Fibroblast of skin of back (primary cell): Measurements from ENCODE around the gene GOT2. TPM values are rescaled to one million over a fixed set of nuclear protein-coding genes. Genes with fewer than 3 reads are reported as not detected.
A peak's percentile ranks its signal among the peaks of the same experiment; 100 is the strongest.
"Not testable (repeated sequence)": the region's sequence is repeated elsewhere in the genome, so short reads cannot be mapped to it uniquely, and the experiment has no call there.

ENCODE experiments used
- DNase-seq: peaks from one replicate; pipeline ENCODE4 v3.0.0-alpha.2; 2013
- polyA plus RNA-seq, 2 experiments: library from polyadenylated mRNA; unstranded; fragments of 120-200 nt; gene quantifications; one replicate each; pipeline ENCODE4 v1.2.1, GENCODE V29; 2013; ENCODE audit not compliant: insufficient read length in 2 of 2

The GOT2 gene
- polyA plus RNA-seq (2013, experiment 1 of 2; ENCODE audit: insufficient read length) = 79.9 TPM
- 51.1 TPM for polyA plus RNA-seq (2013, experiment 2 of 2; ENCODE audit: insufficient read length)

- DNase-seq = peak; percentile 83
Observed at GRCh38 chr16:58733671-58734458, at the start of gene GOT2. TSS of gene GOT2 (minus strand) at chr16:58734316. CDS start at chr16:58734228, 88 bp downstream.

DNA sequence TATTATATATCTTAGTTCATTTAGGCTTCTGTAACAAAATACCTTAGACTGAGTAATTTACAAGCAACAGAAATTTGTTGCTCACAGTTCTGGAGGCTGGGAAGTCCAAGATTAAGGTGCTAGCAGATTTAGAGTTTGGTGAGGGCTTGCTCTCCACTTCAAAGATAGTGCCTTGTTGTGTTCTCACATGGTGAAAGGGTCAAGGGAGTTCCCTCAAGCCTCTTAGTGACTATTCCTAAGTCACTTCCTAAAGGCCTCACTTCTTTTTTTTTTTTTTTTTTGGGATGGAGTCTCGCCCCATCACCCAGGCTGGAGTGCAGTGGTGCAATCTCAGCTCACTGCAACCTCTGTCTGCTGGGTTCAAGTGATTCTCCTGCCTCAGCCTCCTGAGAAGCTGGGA, 45.2 kb upstream of the GOT2 start:
- not testable (repeated sequence) for DNase-seq

- no peak for DNase-seq
Observed at GRCh38 chr16:58773870-58774269, 39.8 kb upstream of the GOT2 start.

GRCh38 chr16:58768145-58768544, 34.0 kb upstream of the GOT2 start:
- DNase-seq = no peak

DNA sequence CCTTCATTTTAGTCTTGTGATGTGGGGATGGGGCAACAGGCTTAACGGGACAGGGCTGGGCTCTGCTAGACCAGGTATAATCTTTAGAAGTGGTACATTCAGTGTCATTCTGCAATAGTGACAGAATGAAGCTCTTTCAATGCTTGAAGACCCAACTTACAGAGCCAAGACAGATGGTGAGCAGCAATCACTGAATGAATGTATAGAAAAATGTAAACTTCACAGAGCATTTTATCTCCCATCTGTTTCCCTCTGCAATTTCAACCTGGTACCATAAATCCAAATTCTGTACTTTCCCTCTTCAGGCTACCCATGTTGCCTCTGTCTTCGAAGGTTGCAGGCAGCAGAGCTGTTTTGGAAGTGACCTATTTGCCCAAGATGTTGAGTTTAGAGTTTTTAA, 33.5 kb upstream of the GOT2 start:
- no peak for DNase-seq

- no peak for DNase-seq
Observed at GRCh38 chr16:58756650-58757332, 22.7 kb upstream of the GOT2 start.

- peak; percentile 61 for DNase-seq
Observed at GRCh38 chr16:58755989-58756649, 22.0 kb upstream of the GOT2 start.

GRCh38 chr16:58753711-58754134, 19.6 kb upstream of the GOT2 start:
- DNase-seq = no peak

GRCh38 chr16:58744497-58744896, 10.4 kb upstream of the GOT2 start:
- DNase-seq = no peak

- no peak for DNase-seq
Observed at GRCh38 chr16:58741976-58742375, 7.9 kb upstream of the GOT2 start.

DNA sequence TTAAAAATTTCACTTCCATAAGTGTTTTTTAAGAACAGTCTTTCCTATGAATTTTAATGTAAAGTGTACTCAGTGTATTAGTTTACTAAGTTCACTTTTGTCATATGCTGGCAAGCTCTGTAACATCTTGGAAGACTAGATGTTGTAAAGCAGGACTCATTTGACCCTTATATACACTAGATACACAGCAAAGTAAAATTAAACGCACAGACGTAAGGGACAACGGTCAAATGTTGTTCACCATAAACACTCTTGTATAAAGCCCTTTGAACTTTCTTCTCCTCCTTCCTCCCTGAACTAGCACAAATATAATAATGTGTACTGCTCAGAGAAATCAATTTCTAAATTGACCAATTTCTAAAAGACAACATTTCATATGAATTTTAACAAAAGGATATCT, 7.0 kb upstream of the GOT2 start:
- DNase-seq = no peak

- no peak for DNase-seq
Observed at GRCh38 chr16:58738672-58739296, 4.7 kb upstream of the GOT2 start.

GRCh38 chr16:58736341-58736740, 2.2 kb upstream of the GOT2 start:
- not testable (repeated sequence) for DNase-seq

DNA sequence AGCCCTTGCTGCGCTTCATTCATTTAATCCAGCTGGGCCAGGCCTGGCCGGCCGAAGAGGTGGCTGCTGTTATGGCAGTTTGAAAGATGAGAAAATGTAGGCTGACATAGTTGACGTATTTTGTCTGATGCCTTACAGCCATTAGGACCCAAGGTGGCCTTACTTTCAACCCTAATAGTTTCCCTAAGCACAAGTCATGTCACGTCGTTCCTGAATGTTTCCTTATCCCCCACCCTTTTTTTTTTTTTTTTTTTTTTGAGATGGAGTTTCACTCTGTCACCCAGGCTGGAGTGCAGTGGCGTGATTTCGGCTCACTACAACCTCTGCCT, 307 bp upstream of the GOT2 start:
- DNase-seq = no peak

- DNase-seq = peak; percentile 7
Observed at GRCh38 chr16:58733248-58733670, 857 bp downstream of the GOT2 start.

DNA sequence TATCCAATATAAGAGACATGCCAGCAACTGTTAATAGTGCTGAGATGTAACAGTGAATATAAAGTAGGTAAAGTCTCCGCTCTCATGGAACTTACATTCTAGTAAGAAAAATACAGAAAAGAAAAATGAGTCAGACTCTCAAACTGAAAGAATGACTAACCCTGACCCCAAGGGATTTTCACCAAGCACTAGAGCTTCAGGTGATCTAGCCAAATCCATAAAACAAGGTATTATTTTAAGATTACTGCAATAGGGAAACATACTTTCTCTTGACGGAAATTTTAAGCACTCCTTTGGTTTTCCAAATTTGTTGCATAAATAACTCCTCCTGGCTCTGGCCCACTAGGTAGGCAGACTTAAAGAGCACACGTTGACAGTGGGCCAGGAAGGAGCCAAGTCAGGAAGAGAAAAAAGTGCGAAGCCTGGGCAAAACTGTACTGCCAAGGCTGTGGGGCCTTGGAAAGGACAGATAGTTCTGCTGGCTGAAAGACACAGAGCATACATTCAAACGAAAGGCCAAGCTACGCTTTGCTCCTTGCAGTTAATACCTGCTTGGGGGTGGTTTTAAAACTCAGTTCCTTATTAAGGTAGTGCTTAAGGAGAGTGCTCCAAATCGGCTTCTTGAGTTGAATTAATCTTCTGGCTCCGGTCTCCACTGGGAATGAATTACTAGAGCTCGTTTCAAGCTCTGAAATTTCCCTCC, 1.4 kb downstream of the GOT2 start:
- peak; percentile 54 for DNase-seq

- DNase-seq = no peak
Observed at GRCh38 chr16:58730724-58731370, 3.3 kb downstream of the GOT2 start.

DNA sequence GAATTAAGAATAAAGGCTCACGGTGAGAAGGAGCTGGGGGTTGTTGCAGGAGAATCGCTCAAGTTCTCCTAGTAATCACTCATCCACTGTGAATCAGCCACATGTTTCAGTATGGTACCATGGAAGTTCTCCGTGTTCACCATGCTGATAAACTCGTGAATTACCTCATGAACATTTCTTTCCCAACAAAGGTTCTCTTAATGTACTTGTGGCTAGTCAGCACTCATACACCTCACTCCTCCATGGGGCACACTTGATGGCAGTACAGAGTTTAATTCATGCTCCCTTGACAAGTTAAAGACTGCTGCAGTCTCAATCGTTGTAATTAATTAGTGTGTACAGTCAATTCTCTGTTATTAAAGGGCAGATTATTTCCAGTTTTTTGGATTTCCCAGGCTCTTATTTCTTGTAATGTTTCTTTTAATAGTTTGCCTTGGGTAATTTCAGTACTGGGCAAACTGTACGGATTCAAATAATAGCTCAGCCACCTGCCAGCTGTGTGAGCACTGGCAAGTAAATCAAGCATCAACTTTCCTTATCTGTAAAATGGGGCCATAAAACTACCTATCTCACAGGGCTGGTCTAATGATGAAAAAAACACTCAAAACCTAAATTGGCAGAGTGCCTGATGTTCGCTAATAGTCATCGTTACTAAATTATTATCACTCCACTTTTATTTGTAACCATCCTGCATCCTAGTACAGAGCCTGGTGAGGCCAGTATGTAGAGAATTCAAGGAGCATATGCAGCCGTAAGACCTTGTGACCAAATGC, 6.1 kb downstream of the GOT2 start:
- DNase-seq = no peak

- no peak for DNase-seq
Observed at GRCh38 chr16:58727028-58727781, 6.9 kb downstream of the GOT2 start.

DNA sequence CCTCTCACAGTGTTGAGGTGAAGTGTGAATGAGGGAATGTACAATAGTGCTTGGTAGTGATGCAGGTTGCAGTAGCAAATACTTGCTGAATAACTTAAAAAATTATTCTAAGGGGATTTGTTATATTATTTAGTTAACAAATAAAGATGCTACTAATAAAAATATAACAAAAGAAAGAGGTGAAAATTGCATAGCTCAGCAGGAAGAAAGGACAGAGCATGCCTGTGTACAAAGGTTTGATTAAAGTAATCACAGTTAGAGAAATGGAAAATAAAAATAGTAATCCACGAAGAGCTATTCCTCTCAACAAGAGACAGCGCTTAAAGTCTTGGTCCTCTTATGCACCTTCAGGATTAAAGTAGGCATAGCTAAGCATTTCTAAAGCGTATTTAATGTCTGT, 11.0 kb downstream of the GOT2 start:
- DNase-seq = no peak
